ENCODE results near the gene PTPRN.
"Not testable (repeated sequence)": the region's sequence is repeated elsewhere in the genome, so short reads cannot be mapped to it uniquely, and the experiment has no call there.

The PTPRN gene

GRCh38 chr2:219287580-219288265 lies 21.5 kb downstream of the PTPRN start:
- DNase-seq (ENCODE audit: low spot score): no peak

- DNase-seq (ENCODE audit: low spot score): not testable (repeated sequence)
These were observed 22.1 kb downstream of the PTPRN start for GRCh38 chr2:219287116-219287440.

- peak; percentile 70 for DNase-seq (ENCODE audit: low spot score)
These were observed 22.6 kb downstream of the PTPRN start for GRCh38 chr2:219286436-219287115.

GRCh38 chr2:219285894-219286425 lies 23.2 kb downstream of the PTPRN start:
- DNase-seq (ENCODE audit: low spot score): peak; percentile 50

GRCh38 chr2:219285373-219285735 lies 23.8 kb downstream of the PTPRN start:
- no peak for DNase-seq (ENCODE audit: low spot score)

GRCh38 chr2:219284501-219285372 lies 24.5 kb downstream of the PTPRN start:
- DNase-seq (ENCODE audit: low spot score): no peak

GRCh38 chr2:219282943-219283581 lies 26.1 kb downstream of the PTPRN start:
- no peak for DNase-seq (ENCODE audit: low spot score)

GRCh38 chr2:219282375-219282774 lies 26.8 kb downstream of the PTPRN start:
- DNase-seq (ENCODE audit: low spot score): peak; percentile 96

- no peak for DNase-seq (ENCODE audit: low spot score)
These were observed 27.6 kb downstream of the PTPRN start for GRCh38 chr2:219281588-219281987.

GRCh38 chr2:219280651-219281050 lies 28.6 kb downstream of the PTPRN start:
- no peak for DNase-seq (ENCODE audit: low spot score)

- DNase-seq (ENCODE audit: low spot score): peak; percentile 51
These were observed 29.2 kb downstream of the PTPRN start for GRCh38 chr2:219279916-219280516.

- DNase-seq (ENCODE audit: low spot score): peak; percentile 98
These were observed 29.9 kb downstream of the PTPRN start, which contains the start of gene DNAJB2 for GRCh38 chr2:219279151-219279915. Gene DNAJB2, plus strand, starts transcription at chr2:219279366. Its CDS starts 468 bp downstream, at chr2:219279834.

GRCh38 chr2:219278655-219279150 lies 30.5 kb downstream of the PTPRN start:
- DNase-seq (ENCODE audit: low spot score): no peak

- DNase-seq (ENCODE audit: low spot score): peak; percentile 84
These were observed 31.2 kb downstream of the PTPRN start for GRCh38 chr2:219277703-219278654.

GRCh38 chr2:219274361-219274921 lies 34.8 kb downstream of the PTPRN start:
- DNase-seq (ENCODE audit: low spot score): no peak

- no peak for DNase-seq (ENCODE audit: low spot score)
These were observed 35.3 kb downstream of the PTPRN start for GRCh38 chr2:219273937-219274336.

GRCh38 chr2:219272995-219273394 lies 36.2 kb downstream of the PTPRN start:
- no peak for DNase-seq (ENCODE audit: low spot score)

GRCh38 chr2:219272356-219272755 lies 36.8 kb downstream of the PTPRN start:
- DNase-seq (ENCODE audit: low spot score): no peak

GRCh38 chr2:219271021-219271420 lies 38.2 kb downstream of the PTPRN start:
- DNase-seq (ENCODE audit: low spot score): no peak

Data from pons (tissue), 1 donor.